GM23248 (cell line): ENCODE results near the gene CDK7.

Experiments used
- EZH2 ChIP-seq: fragments of 200-600 bp; sonication (generic); IDR thresholded peaks from 2 replicates; pipeline ENCODE4 v1.6.1; 2018; ENCODE audit warnings: antibody characterized with exemption, mild to moderate bottlenecking; ENCODE audit not compliant: insufficient read depth, poor library complexity, severe bottlenecking
- EZH2phosphoT487 ChIP-seq: fragments of 200-600 bp; sonication (generic); IDR thresholded peaks from 2 replicates; pipeline ENCODE4 v1.6.1; 2018; ENCODE audit warnings: antibody characterized with exemption, moderate library complexity, mild to moderate bottlenecking, low read depth; ENCODE audit not compliant: insufficient read depth

- TF ChIP-seq EZH2 (no peak), EZH2phosphoT487 (no peak)
These were observed 53.4 kb downstream of the CDK7 start for GRCh38 chr5:69288069-69288468.
